ENCODE results near the gene ADAMTSL1.

Gene ADAMTSL1

GRCh38 chr9:18707489-18708205 lies 233.7 kb downstream of the ADAMTSL1 start:
- H3K4me1 ChIP-seq (ENCODE audit: insufficient read depth, low read length) = no peaks in the 10 kb centered on the region
- no peak overlapping the region for H3K4me3 ChIP-seq (ENCODE audit: low read length)
- H3K9ac ChIP-seq (ENCODE audit: low read depth, low read length) = no peak overlapping the region
- peaks cover 10% of the 10 kb centered on the region for H3K9me3 ChIP-seq (ENCODE audit: insufficient read depth, low read depth, low read length)
- H3K27ac ChIP-seq (ENCODE audit: low read depth, low read length) = no peak overlapping the region
- no peaks in the 10 kb centered on the region for H3K36me3 ChIP-seq (ENCODE audit: insufficient read depth, low read length)
- no peaks in the 10 kb centered on the region for H3K27me3 ChIP-seq (ENCODE audit: insufficient read depth, low read length)
- WGBS = 97% methylated on average over 7 of the region's 8 CpGs

- Histone ChIP-seq H3K4me3 (ENCODE audit: low read length) (no peak overlapping the region), H3K9me3 (ENCODE audit: insufficient read depth, low read depth, low read length) (peaks cover 10% of the 10 kb centered on the region), H3K27ac (ENCODE audit: low read depth, low read length) (no peak overlapping the region), H3K4me1 (ENCODE audit: insufficient read depth, low read length) (no peaks in the 10 kb centered on the region), H3K9ac (ENCODE audit: low read depth, low read length) (no peak overlapping the region), H3K36me3 (ENCODE audit: insufficient read depth, low read length) (no peaks in the 10 kb centered on the region), H3K27me3 (ENCODE audit: insufficient read depth, low read length) (no peaks in the 10 kb centered on the region)
- 89% methylated on average over 4 of the region's 4 CpGs for WGBS
These were observed 234.5 kb downstream of the ADAMTSL1 start for GRCh38 chr9:18708429-18708828.

GRCh38 chr9:18710065-18710464 lies 236.1 kb downstream of the ADAMTSL1 start:
- Histone ChIP-seq H3K36me3 (ENCODE audit: insufficient read depth, low read length) (no peaks in the 10 kb centered on the region), H3K27me3 (ENCODE audit: insufficient read depth, low read length) (no peaks in the 10 kb centered on the region), H3K27ac (ENCODE audit: low read depth, low read length) (no peak overlapping the region), H3K9me3 (ENCODE audit: insufficient read depth, low read depth, low read length) (peaks cover 10% of the 10 kb centered on the region), H3K4me3 (ENCODE audit: low read length) (no peak overlapping the region), H3K9ac (ENCODE audit: low read depth, low read length) (no peak overlapping the region), H3K4me1 (ENCODE audit: insufficient read depth, low read length) (no peaks in the 10 kb centered on the region)
- WGBS = 93% methylated on average over 1 of the region's 1 CpG

GRCh38 chr9:18717759-18718158 lies 243.8 kb downstream of the ADAMTSL1 start:
- 100% methylated on average over 1 of the region's 2 CpGs for WGBS
- Histone ChIP-seq H3K4me3 (ENCODE audit: low read length) (no peak overlapping the region), H3K4me1 (ENCODE audit: insufficient read depth, low read length) (no peaks in the 10 kb centered on the region), H3K27me3 (ENCODE audit: insufficient read depth, low read length) (no peaks in the 10 kb centered on the region), H3K27ac (ENCODE audit: low read depth, low read length) (no peak overlapping the region), H3K36me3 (ENCODE audit: insufficient read depth, low read length) (no peaks in the 10 kb centered on the region), H3K9ac (ENCODE audit: low read depth, low read length) (no peak overlapping the region), H3K9me3 (ENCODE audit: insufficient read depth, low read depth, low read length) (no peaks in the 10 kb centered on the region)

- WGBS = 94% methylated on average over 12 of the region's 12 CpGs
- no peak overlapping the region for H3K9ac ChIP-seq (ENCODE audit: low read depth, low read length)
- H3K4me1 ChIP-seq (ENCODE audit: insufficient read depth, low read length) = no peaks in the 10 kb centered on the region
- no peak overlapping the region for H3K4me3 ChIP-seq (ENCODE audit: low read length)
- H3K36me3 ChIP-seq (ENCODE audit: insufficient read depth, low read length) = no peaks in the 10 kb centered on the region
- no peaks in the 10 kb centered on the region for H3K9me3 ChIP-seq (ENCODE audit: insufficient read depth, low read depth, low read length)
- H3K27ac ChIP-seq (ENCODE audit: low read depth, low read length) = no peak overlapping the region
- H3K27me3 ChIP-seq (ENCODE audit: insufficient read depth, low read length) = no peaks in the 10 kb centered on the region
These were observed 244.4 kb downstream of the ADAMTSL1 start for GRCh38 chr9:18718393-18718792.

GRCh38 chr9:18718932-18719331 lies 245.0 kb downstream of the ADAMTSL1 start:
- H3K27ac ChIP-seq (ENCODE audit: low read depth, low read length) = no peak overlapping the region
- H3K4me1 ChIP-seq (ENCODE audit: insufficient read depth, low read length) = no peaks in the 10 kb centered on the region
- WGBS = no CpG with 5 or more reads among the region's 1 CpG
- H3K4me3 ChIP-seq (ENCODE audit: low read length) = no peak overlapping the region
- no peaks in the 10 kb centered on the region for H3K9me3 ChIP-seq (ENCODE audit: insufficient read depth, low read depth, low read length)
- H3K9ac ChIP-seq (ENCODE audit: low read depth, low read length) = no peak overlapping the region
- no peaks in the 10 kb centered on the region for H3K36me3 ChIP-seq (ENCODE audit: insufficient read depth, low read length)
- no peaks in the 10 kb centered on the region for H3K27me3 ChIP-seq (ENCODE audit: insufficient read depth, low read length)

GRCh38 chr9:18720691-18721090 lies 246.7 kb downstream of the ADAMTSL1 start:
- no peaks in the 10 kb centered on the region for H3K9me3 ChIP-seq (ENCODE audit: insufficient read depth, low read depth, low read length)
- no peaks in the 10 kb centered on the region for H3K4me1 ChIP-seq (ENCODE audit: insufficient read depth, low read length)
- no peak overlapping the region for H3K4me3 ChIP-seq (ENCODE audit: low read length)
- no peaks in the 10 kb centered on the region for H3K36me3 ChIP-seq (ENCODE audit: insufficient read depth, low read length)
- H3K27me3 ChIP-seq (ENCODE audit: insufficient read depth, low read length) = no peaks in the 10 kb centered on the region
- H3K9ac ChIP-seq (ENCODE audit: low read depth, low read length) = no peak overlapping the region
- 98% methylated on average over 4 of the region's 5 CpGs for WGBS
- no peak overlapping the region for H3K27ac ChIP-seq (ENCODE audit: low read depth, low read length)

- Histone ChIP-seq H3K27me3 (ENCODE audit: insufficient read depth, low read length) (no peaks in the 10 kb centered on the region), H3K9ac (ENCODE audit: low read depth, low read length) (no peak overlapping the region), H3K36me3 (ENCODE audit: insufficient read depth, low read length) (no peaks in the 10 kb centered on the region), H3K27ac (ENCODE audit: low read depth, low read length) (no peak overlapping the region), H3K4me1 (ENCODE audit: insufficient read depth, low read length) (no peaks in the 10 kb centered on the region), H3K4me3 (ENCODE audit: low read length) (no peak overlapping the region), H3K9me3 (ENCODE audit: insufficient read depth, low read depth, low read length) (no peaks in the 10 kb centered on the region)
- 93% methylated on average over 10 of the region's 10 CpGs for WGBS
These were observed 247.5 kb downstream of the ADAMTSL1 start for GRCh38 chr9:18721267-18721994.

- Histone ChIP-seq H3K27ac (ENCODE audit: low read depth, low read length) (no peak overlapping the region), H3K9ac (ENCODE audit: low read depth, low read length) (no peak overlapping the region), H3K9me3 (ENCODE audit: insufficient read depth, low read depth, low read length) (no peaks in the 10 kb centered on the region), H3K4me3 (ENCODE audit: low read length) (no peak overlapping the region), H3K36me3 (ENCODE audit: insufficient read depth, low read length) (no peaks in the 10 kb centered on the region), H3K27me3 (ENCODE audit: insufficient read depth, low read length) (no peaks in the 10 kb centered on the region), H3K4me1 (ENCODE audit: insufficient read depth, low read length) (no peaks in the 10 kb centered on the region)
- WGBS = 93% methylated on average over 2 of the region's 2 CpGs
These were observed 248.0 kb downstream of the ADAMTSL1 start for GRCh38 chr9:18721995-18722310.

- H3K4me3 ChIP-seq (ENCODE audit: low read length) = no peak overlapping the region
- no peak overlapping the region for H3K9ac ChIP-seq (ENCODE audit: low read depth, low read length)
- H3K27ac ChIP-seq (ENCODE audit: low read depth, low read length) = no peak overlapping the region
- WGBS = 93% methylated on average over 6 of the region's 6 CpGs
- H3K36me3 ChIP-seq (ENCODE audit: insufficient read depth, low read length) = no peaks in the 10 kb centered on the region
- H3K9me3 ChIP-seq (ENCODE audit: insufficient read depth, low read depth, low read length) = no peaks in the 10 kb centered on the region
- no peaks in the 10 kb centered on the region for H3K4me1 ChIP-seq (ENCODE audit: insufficient read depth, low read length)
- H3K27me3 ChIP-seq (ENCODE audit: insufficient read depth, low read length) = no peaks in the 10 kb centered on the region
These were observed 248.9 kb downstream of the ADAMTSL1 start for GRCh38 chr9:18722882-18723281.

GRCh38 chr9:18723366-18723765 lies 249.4 kb downstream of the ADAMTSL1 start:
- no peaks in the 10 kb centered on the region for H3K36me3 ChIP-seq (ENCODE audit: insufficient read depth, low read length)

More at GRCh38 chr9:18723366-18723765, 249.4 kb downstream of the ADAMTSL1 start:
- Histone ChIP-seq H3K4me1 (ENCODE audit: insufficient read depth, low read length) (no peaks in the 10 kb centered on the region), H3K9me3 (ENCODE audit: insufficient read depth, low read depth, low read length) (no peaks in the 10 kb centered on the region), H3K27ac (ENCODE audit: low read depth, low read length) (no peak overlapping the region), H3K27me3 (ENCODE audit: insufficient read depth, low read length) (no peaks in the 10 kb centered on the region), H3K4me3 (ENCODE audit: low read length) (no peak overlapping the region), H3K9ac (ENCODE audit: low read depth, low read length) (no peak overlapping the region)
- 86% methylated on average over 5 of the region's 5 CpGs for WGBS

Data from HUES64 (cell line).